ENCODE measurements around the gene SIGLEC6.
"Not testable (repeated sequence)": the region's sequence is repeated elsewhere in the genome, so short reads cannot be mapped to it uniquely, and the experiment has no call there.

The SIGLEC6 gene

DNA sequence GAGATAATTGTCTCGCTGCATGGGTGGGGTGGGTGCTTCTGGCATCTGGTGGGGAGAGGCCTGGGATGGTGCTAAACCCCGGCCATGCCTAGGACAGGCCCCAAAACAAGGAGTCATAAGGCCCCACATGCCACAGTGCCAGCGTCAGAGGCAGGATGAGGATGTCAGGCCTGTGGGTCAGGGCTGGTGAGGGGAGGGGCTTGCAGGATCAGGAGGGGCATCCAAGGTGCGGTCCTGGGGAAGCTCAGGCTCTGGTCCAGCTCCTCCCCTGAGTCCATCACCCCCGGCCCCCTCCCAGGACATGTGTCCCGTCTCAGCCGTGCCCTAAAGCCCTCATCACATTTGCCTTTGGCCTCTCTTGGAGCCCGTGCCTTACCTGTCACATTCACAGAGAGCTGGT, 30.5 kb downstream of the SIGLEC6 start:
- H3K4me3 ChIP-seq (ENCODE audit: low read length in 2 of 2); H3K9me3 ChIP-seq (ENCODE audit: control insufficient read depth in 2 of 2, low read length in 2 of 2); H3K27ac ChIP-seq (ENCODE audit: low read depth in 2 of 2, low read length in 2 of 2); H3K27me3 ChIP-seq (ENCODE audit: control insufficient read depth in 2 of 2, insufficient read depth in 2 of 2, low read length in 2 of 2); H3K9ac ChIP-seq (ENCODE audit: low read depth in 1 of 2, low read length in 2 of 2); H3K4me1 ChIP-seq (ENCODE audit: control insufficient read depth in 2 of 2, insufficient read depth in 2 of 2, low read length in 2 of 2); H3K36me3 ChIP-seq (ENCODE audit: control insufficient read depth in 2 of 2, insufficient read depth in 2 of 2, low read length in 2 of 2): not testable (repeated sequence)

DNA sequence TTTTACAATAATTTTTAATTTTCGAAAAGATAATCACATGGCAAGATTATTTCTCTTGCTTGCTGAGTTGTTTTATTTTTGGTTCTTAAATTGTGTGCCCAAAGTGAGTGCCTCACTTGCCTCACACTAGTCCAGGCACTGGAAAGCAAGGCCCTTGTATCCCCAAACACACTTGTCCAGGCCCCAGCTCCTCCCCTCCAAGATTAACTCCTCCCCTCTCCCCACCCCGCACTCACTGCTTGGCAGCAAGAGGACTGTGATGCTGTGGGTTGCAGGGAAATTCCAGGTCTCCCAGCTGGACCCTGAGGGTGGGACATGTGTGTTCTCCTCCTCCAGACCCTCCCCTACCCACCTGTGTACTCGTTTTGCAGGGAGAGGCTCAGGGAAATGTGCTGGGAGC, 33.8 kb downstream of the SIGLEC6 start:
- Histone ChIP-seq H3K9me3 (ENCODE audit: control insufficient read depth in 2 of 2, low read length in 2 of 2) (no peaks in the 10 kb centered on the region), H3K36me3 (ENCODE audit: control insufficient read depth in 2 of 2, insufficient read depth in 2 of 2, low read length in 2 of 2) (no peaks in the 10 kb centered on the region), H3K4me3 (ENCODE audit: low read length in 2 of 2) (no peak overlapping the region), H3K27me3 (ENCODE audit: control insufficient read depth in 2 of 2, insufficient read depth in 2 of 2, low read length in 2 of 2) (no peaks in the 10 kb centered on the region), H3K27ac (ENCODE audit: low read depth in 2 of 2, low read length in 2 of 2) (no peak overlapping the region), H3K4me1 (ENCODE audit: control insufficient read depth in 2 of 2, insufficient read depth in 2 of 2, low read length in 2 of 2) (no peaks in the 10 kb centered on the region), H3K9ac (ENCODE audit: low read depth in 1 of 2, low read length in 2 of 2) (no peak overlapping the region)

DNA sequence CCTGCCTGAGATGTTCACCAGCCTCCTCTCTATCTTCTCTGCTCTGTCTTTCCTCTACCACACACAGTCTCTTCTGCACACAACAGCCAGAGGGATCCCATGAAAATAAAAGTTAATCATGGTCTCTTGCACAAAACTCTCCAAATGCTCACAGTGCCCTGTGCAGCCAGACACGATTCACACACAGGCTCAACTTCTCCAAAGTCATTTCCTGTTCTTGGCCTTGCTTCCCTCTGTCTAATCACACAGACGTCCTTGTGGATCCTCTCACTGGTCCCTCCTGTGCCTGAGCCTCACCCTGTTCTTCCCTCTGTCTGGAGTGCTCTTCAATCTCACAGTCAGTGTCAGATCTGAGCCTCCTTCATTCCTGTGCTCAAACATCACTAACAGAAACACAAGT, 37.7 kb downstream of the SIGLEC6 start:
- Histone ChIP-seq H3K27me3 (ENCODE audit: control insufficient read depth in 2 of 2, insufficient read depth in 2 of 2, low read length in 2 of 2) (no peaks in the 10 kb centered on the region), H3K4me1 (ENCODE audit: control insufficient read depth in 2 of 2, insufficient read depth in 2 of 2, low read length in 2 of 2) (no peaks in the 10 kb centered on the region), H3K4me3 (ENCODE audit: low read length in 2 of 2) (no peak overlapping the region), H3K9me3 (ENCODE audit: control insufficient read depth in 2 of 2, low read length in 2 of 2) (no peaks in the 10 kb centered on the region), H3K27ac (ENCODE audit: low read depth in 2 of 2, low read length in 2 of 2) (no peak overlapping the region), H3K36me3 (ENCODE audit: control insufficient read depth in 2 of 2, insufficient read depth in 2 of 2, low read length in 2 of 2) (no peaks in the 10 kb centered on the region), H3K9ac (ENCODE audit: low read depth in 1 of 2, low read length in 2 of 2) (no peak overlapping the region)

DNA sequence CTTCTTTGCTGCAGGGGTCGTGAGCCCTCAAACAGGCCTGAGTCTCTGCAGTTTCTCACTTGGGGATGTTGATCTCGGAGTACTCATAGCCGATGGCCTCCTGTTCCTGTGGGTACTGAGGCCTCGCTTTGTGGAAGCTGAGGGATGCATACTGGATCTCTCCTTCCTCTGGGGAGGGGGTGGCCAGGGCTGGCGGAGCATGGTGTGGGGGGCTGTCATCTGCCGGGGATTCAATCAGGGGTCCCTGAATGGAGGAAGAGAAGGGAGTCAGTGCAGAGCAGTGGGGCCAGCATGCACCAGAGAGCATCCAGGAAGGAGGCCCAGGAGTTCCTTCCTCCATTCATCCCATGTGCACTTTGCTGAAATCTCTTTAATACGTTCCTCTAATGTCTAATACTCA, 39.9 kb downstream of the SIGLEC6 start:
- no peak overlapping the region for H3K27ac ChIP-seq (ENCODE audit: low read depth in 2 of 2, low read length in 2 of 2)
- H3K9ac ChIP-seq (ENCODE audit: low read depth in 1 of 2, low read length in 2 of 2): no peak overlapping the region
- H3K4me3 ChIP-seq (ENCODE audit: low read length in 2 of 2): no peak overlapping the region
- no peaks in the 10 kb centered on the region for H3K27me3 ChIP-seq (ENCODE audit: control insufficient read depth in 2 of 2, insufficient read depth in 2 of 2, low read length in 2 of 2)
- H3K36me3 ChIP-seq (ENCODE audit: control insufficient read depth in 2 of 2, insufficient read depth in 2 of 2, low read length in 2 of 2): no peaks in the 10 kb centered on the region
- H3K4me1 ChIP-seq (ENCODE audit: control insufficient read depth in 2 of 2, insufficient read depth in 2 of 2, low read length in 2 of 2): no peaks in the 10 kb centered on the region
- H3K9me3 ChIP-seq (ENCODE audit: control insufficient read depth in 2 of 2, low read length in 2 of 2): no peaks in the 10 kb centered on the region

DNA sequence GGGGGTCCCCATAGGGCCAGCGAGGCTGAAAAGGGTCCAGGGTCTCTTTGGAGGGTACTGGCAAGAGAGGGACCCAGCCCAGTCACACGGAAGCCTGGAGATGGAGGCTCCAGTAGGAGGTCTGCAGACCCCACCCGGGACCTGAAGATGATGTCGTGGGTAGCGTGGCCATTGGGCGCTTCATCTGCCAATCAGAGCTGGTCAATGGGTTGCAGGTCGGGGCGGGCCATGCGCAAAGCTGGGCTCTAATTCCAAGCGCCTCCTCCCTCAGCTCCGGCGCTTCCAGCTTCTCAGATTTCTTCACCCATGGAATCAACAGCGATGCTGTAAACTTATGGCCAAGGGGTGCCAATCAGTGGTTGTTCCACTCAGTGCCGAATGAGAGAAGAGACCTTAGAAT, 40.8 kb downstream of the SIGLEC6 start:
- Histone ChIP-seq H3K9me3 (ENCODE audit: control insufficient read depth in 2 of 2, low read length in 2 of 2) (no peaks in the 10 kb centered on the region), H3K27me3 (ENCODE audit: control insufficient read depth in 2 of 2, insufficient read depth in 2 of 2, low read length in 2 of 2) (no peaks in the 10 kb centered on the region), H3K36me3 (ENCODE audit: control insufficient read depth in 2 of 2, insufficient read depth in 2 of 2, low read length in 2 of 2) (no peaks in the 10 kb centered on the region), H3K4me3 (ENCODE audit: low read length in 2 of 2) (no peak overlapping the region), H3K27ac (ENCODE audit: low read depth in 2 of 2, low read length in 2 of 2) (no peak overlapping the region), H3K9ac (ENCODE audit: low read depth in 1 of 2, low read length in 2 of 2) (no peak overlapping the region), H3K4me1 (ENCODE audit: control insufficient read depth in 2 of 2, insufficient read depth in 2 of 2, low read length in 2 of 2) (no peaks in the 10 kb centered on the region)

DNA sequence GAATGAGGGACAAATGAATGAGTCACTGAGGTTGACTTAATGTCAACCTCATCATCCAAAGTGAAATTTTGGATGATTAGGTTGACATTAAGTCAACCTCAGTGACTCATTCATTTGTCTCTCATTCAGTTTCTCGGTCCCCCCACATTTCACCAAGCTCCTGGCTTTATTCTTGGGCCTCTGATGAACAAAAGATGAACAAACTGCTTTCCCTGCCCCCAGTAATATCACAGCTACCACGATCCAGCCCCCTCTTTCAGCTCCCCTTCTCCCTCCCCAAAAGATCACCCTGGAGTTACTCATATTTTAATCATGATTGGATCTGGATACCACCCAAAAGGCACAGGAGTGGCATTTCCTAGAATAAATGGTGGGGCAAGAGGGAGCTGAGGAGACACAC, 42.4 kb downstream of the SIGLEC6 start:
- Histone ChIP-seq H3K4me3 (ENCODE audit: low read length in 2 of 2) (no peak overlapping the region), H3K9me3 (ENCODE audit: control insufficient read depth in 2 of 2, low read length in 2 of 2) (no peaks in the 10 kb centered on the region), H3K27ac (ENCODE audit: low read depth in 2 of 2, low read length in 2 of 2) (no peak overlapping the region), H3K36me3 (ENCODE audit: control insufficient read depth in 2 of 2, insufficient read depth in 2 of 2, low read length in 2 of 2) (no peaks in the 10 kb centered on the region), H3K9ac (ENCODE audit: low read depth in 1 of 2, low read length in 2 of 2) (no peak overlapping the region), H3K4me1 (ENCODE audit: control insufficient read depth in 2 of 2, insufficient read depth in 2 of 2, low read length in 2 of 2) (no peaks in the 10 kb centered on the region), H3K27me3 (ENCODE audit: control insufficient read depth in 2 of 2, insufficient read depth in 2 of 2, low read length in 2 of 2) (no peaks in the 10 kb centered on the region)

DNA sequence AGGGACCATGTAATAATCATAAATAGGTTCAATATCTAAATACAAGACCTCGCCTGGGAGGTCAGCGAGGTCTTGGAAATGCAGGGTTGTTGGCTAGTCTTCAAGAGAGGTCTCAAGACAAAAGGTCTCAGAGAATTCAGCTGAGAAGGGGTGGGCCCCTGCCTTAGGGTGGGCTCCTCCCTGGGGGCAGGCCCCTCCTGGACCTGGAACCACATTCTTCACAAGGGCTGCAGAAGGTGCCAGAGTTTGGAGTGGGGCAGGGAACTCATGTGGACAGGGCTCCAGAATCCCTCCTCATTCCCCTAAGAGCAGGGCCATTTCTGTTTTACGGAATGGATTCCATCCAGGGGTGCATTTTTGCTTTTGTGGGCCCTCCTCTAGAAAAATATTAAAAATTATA, 43.0 kb downstream of the SIGLEC6 start:
- Histone ChIP-seq H3K27me3 (ENCODE audit: control insufficient read depth in 2 of 2, insufficient read depth in 2 of 2, low read length in 2 of 2) (no peaks in the 10 kb centered on the region), H3K9me3 (ENCODE audit: control insufficient read depth in 2 of 2, low read length in 2 of 2) (no peaks in the 10 kb centered on the region), H3K4me3 (ENCODE audit: low read length in 2 of 2) (no peak overlapping the region), H3K9ac (ENCODE audit: low read depth in 1 of 2, low read length in 2 of 2) (no peak overlapping the region), H3K36me3 (ENCODE audit: control insufficient read depth in 2 of 2, insufficient read depth in 2 of 2, low read length in 2 of 2) (no peaks in the 10 kb centered on the region), H3K4me1 (ENCODE audit: control insufficient read depth in 2 of 2, insufficient read depth in 2 of 2, low read length in 2 of 2) (no peaks in the 10 kb centered on the region), H3K27ac (ENCODE audit: low read depth in 2 of 2, low read length in 2 of 2) (no peak overlapping the region)

DNA sequence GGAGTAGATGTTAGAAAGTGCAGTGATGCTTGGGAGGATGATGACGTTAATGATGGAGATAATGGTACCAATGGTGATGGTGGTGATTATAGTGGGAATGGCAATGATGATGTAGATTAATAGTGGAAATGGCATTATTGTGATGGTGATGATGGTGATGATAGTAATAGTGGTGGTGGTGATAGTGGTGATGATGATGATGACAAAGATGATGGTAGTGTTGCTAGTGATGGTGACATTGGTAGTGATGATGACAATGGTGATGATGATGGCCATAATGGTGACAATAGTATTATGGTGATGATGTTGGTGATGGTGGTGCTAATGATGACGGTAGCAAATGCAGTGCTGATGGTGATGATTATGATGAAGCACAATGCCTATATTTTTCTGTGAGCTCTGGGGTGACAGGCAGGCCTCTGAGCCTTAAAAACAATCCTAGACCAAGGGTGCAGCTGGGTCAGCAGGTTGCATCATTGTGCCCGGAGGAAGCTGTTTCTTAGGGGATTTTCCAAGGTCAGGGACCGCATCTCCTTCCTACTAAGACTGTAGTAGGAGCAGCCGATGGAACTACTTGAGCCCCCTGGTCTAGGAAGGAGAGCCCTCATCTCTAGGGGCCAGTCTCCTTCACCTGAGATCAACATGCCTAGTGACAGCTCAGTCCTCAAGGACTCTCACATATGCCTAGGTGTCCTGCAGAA, 45.4 kb downstream of the SIGLEC6 start:
- Histone ChIP-seq H3K27me3 (ENCODE audit: control insufficient read depth in 2 of 2, insufficient read depth in 2 of 2, low read length in 2 of 2) (no peaks in the 10 kb centered on the region), H3K9ac (ENCODE audit: low read depth in 1 of 2, low read length in 2 of 2) (no peak overlapping the region), H3K27ac (ENCODE audit: low read depth in 2 of 2, low read length in 2 of 2) (no peak overlapping the region), H3K36me3 (ENCODE audit: control insufficient read depth in 2 of 2, insufficient read depth in 2 of 2, low read length in 2 of 2) (no peaks in the 10 kb centered on the region), H3K9me3 (ENCODE audit: control insufficient read depth in 2 of 2, low read length in 2 of 2) (no peaks in the 10 kb centered on the region), H3K4me3 (ENCODE audit: low read length in 2 of 2) (no peak overlapping the region), H3K4me1 (ENCODE audit: control insufficient read depth in 2 of 2, insufficient read depth in 2 of 2, low read length in 2 of 2) (no peaks in the 10 kb centered on the region)

DNA sequence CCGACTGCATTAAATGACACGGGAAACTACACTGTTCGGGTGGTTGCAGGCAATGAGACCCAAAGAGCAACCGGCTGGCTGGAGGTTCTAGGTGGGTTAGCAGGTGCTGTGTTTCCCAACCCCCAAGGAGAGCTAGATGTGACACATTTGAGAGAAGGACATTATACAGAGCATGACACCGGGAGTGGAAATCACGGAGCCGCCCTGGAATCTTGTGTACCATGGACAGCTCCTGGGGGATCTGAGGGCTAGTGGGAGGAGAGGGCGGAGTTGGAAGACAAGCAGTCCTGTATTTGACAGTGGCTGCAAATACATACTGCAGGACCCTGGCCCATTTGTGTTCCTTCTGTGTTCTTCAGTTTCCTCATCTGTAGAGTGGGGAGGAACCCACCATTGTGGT, 50.9 kb downstream of the SIGLEC6 start:
- Histone ChIP-seq H3K9me3 (ENCODE audit: control insufficient read depth in 2 of 2, low read length in 2 of 2) (no peaks in the 10 kb centered on the region), H3K27ac (ENCODE audit: low read depth in 2 of 2, low read length in 2 of 2) (no peak overlapping the region), H3K9ac (ENCODE audit: low read depth in 1 of 2, low read length in 2 of 2) (no peak overlapping the region), H3K4me3 (ENCODE audit: low read length in 2 of 2) (no peak overlapping the region), H3K4me1 (ENCODE audit: control insufficient read depth in 2 of 2, insufficient read depth in 2 of 2, low read length in 2 of 2) (peaks cover 0 to 5% of the 10 kb centered on the region in 2 donors), H3K36me3 (ENCODE audit: control insufficient read depth in 2 of 2, insufficient read depth in 2 of 2, low read length in 2 of 2) (no peaks in the 10 kb centered on the region), H3K27me3 (ENCODE audit: control insufficient read depth in 2 of 2, insufficient read depth in 2 of 2, low read length in 2 of 2) (peaks cover 0 to 2% of the 10 kb centered on the region in 2 donors)

DNA sequence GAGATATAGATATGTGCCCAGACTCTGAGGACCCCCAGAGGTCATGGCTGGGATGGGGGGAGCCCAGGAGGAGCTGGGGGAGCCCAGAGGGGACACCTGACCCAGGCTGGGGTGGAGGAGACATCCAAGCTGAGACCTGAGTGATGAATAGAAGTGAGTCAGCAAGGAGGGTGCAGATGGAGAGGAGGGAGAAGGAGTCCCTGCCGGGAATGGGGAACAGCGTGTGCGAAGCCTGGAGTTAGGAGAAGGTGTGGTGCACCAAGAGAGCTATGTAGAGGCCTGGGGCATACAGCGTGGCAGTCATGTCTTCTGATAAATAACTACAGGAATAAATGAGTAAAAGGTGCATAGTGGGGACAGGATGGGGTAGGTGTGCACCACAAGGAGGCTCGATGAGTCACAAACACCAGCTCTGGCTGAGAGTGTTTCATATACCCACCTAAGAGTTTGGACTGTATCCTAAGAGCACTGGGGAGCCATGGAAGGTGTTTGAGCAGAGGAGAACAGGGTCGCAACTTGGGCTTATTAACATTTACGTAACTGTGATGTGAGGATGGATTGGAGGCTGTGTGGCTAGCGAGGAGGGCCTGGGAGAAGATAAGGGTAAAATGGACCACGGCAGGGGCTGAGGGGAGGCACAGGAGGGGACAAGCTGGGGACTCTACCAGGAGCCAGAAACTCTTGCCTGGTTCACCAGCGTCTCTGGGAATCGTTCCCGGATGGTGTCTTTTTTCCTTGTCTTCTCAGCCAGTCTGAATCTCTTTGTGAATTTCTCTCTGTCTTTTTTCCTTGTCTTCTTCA, 51.7 kb downstream of the SIGLEC6 start:
- Histone ChIP-seq H3K9ac (ENCODE audit: low read depth in 1 of 2, low read length in 2 of 2) (no peak overlapping the region), H3K36me3 (ENCODE audit: control insufficient read depth in 2 of 2, insufficient read depth in 2 of 2, low read length in 2 of 2) (no peaks in the 10 kb centered on the region), H3K9me3 (ENCODE audit: control insufficient read depth in 2 of 2, low read length in 2 of 2) (no peaks in the 10 kb centered on the region), H3K27me3 (ENCODE audit: control insufficient read depth in 2 of 2, insufficient read depth in 2 of 2, low read length in 2 of 2) (peaks cover 0 to 2% of the 10 kb centered on the region in 2 donors), H3K4me3 (ENCODE audit: low read length in 2 of 2) (no peak overlapping the region), H3K27ac (ENCODE audit: low read depth in 2 of 2, low read length in 2 of 2) (no peak overlapping the region), H3K4me1 (ENCODE audit: control insufficient read depth in 2 of 2, insufficient read depth in 2 of 2, low read length in 2 of 2) (peaks cover 0 to 5% of the 10 kb centered on the region in 2 donors)
